DOHH2 (cell line): ENCODE results near the gene NPPA.

Source experiments
- CTCF ChIP-seq: fragments of 200-600 bp; sonication (generic); IDR thresholded peaks from one replicate; pipeline ENCODE4 v1.5.1; 2014; ENCODE audit warnings: antibody characterized with exemption, mild to moderate bottlenecking, low read depth, low read length; ENCODE audit not compliant: poor library complexity, severe bottlenecking
- EZH2phosphoT487 ChIP-seq: fragments of 200-600 bp; sonication (generic); IDR thresholded peaks from 2 replicates; pipeline ENCODE4 v1.6.1; 2017; ENCODE audit warnings: borderline replicate concordance, mild to moderate bottlenecking, antibody characterized with exemption, low read length, moderate library complexity, mixed read lengths

DNA sequence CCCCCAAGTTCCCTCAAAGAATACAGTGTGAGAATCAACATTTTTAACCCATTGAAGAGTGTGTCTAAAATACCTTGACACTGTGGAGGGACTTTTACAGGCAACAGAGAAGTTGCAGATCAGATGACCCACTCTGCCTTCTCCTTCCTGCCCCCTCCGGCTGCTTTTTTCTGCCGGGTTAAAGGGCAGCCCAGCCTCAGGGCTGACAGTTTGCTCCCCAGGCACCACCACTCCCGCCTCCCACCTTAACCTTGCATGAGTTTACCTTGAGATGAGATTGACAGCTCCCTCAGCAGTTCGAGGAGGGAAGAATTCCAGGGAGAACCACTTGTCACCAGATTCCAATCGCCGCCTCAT lies 45.0 kb downstream of the NPPA start:
- TF ChIP-seq CTCF (no peak), EZH2phosphoT487 (no peak)
